K562 (cell line): ENCODE results near the gene PRKACA. TPM values are rescaled to one million over a fixed set of nuclear protein-coding genes. Genes with fewer than 3 reads are reported as not detected.

Experiments
- ATAC-seq: fragments of 200-7000 bp; cut with Tn5 transposase; 3 replicates; pipeline ENCODE4 v1.9.1; 2020; ENCODE audit warnings: moderate library complexity
- BruUV-seq: library from RNA; stranded (reverse); fragments of 400-500 nt; replicated peaks from 2 replicates; lab custom pipeline; 2021; lab: Mats Ljungman, UMichigan
- CTCF ChIA-PET: fragments of 300-600 bp; formaldehyde crosslinking; extraction: SDS; loops from one replicate; lab custom pipeline; 2021; ENCODE audit warnings: low intra/inter-chr PET ratio; lab: Yijun Ruan, JAX
- POLR2A ChIA-PET: fragments of 300-600, 350-650 bp; sonication (Branson Sonifier 250); formaldehyde crosslinking; extraction: SDS; loops from one replicate; lab custom pipeline; 2021; ENCODE audit warnings: antibody characterized with exemption, inconsistent platforms; lab: Yijun Ruan, JAX
- DNase-seq, 4 experiments: peaks; one replicate each; pipeline versions ENCODE4 v3.0.0 to v3.0.0-alpha.2; 2011 to 2018; ENCODE audit warnings: low spot score in 3 of 4, mixed read lengths in 3 of 4; ENCODE audit errors: extremely low read depth in 1 of 4
- FAIRE-seq: peaks from 2 replicates; lab custom pipeline; 2011; peaks lifted over from hg19 to GRCh38; lab: Jason Lieb, UNC
- H2AFZ ChIP-seq: 2 replicates; pipeline ENCODE4 v1.6.0; 2011; ENCODE audit warnings: low read depth, low read length, control low read depth, inconsistent platforms
- H3K27ac ChIP-seq: fragments of 200-600 bp; 3 replicates; pipeline ENCODE4 v1.8.0; 2011; ENCODE audit warnings: low read depth, mild to moderate bottlenecking, control low read depth, inconsistent platforms, low read length, moderate library complexity, mixed read lengths; ENCODE audit errors: extremely low read depth
- H3K27me3 ChIP-seq, 2 experiments: fragments of 300-600 bp in 1 of 2; 2 replicates in 1 of 2; 3 replicates in 1 of 2; pipeline versions ENCODE4 v1.6.0 to v1.8.0; 2011; ENCODE audit warnings: inconsistent platforms in 2 of 2, low read length in 2 of 2, mild to moderate bottlenecking in 1 of 2, mixed read lengths in 1 of 2, moderate library complexity in 1 of 2; ENCODE audit not compliant: control insufficient read depth in 2 of 2, insufficient read depth in 2 of 2
- H3K36me3 ChIP-seq: fragments of 300-600 bp; 3 replicates; pipeline ENCODE4 v1.8.0; 2011; ENCODE audit warnings: mild to moderate bottlenecking, low read length, inconsistent platforms; ENCODE audit not compliant: control insufficient read depth, insufficient read depth
- H3K4me1 ChIP-seq, 2 experiments: fragments of 200-600 bp in 1 of 2; replicated peaks in 1 of 2; 2 replicates in 1 of 2; 3 replicates in 1 of 2; pipeline versions ENCODE4 v1.5.1 to v1.8.0; 2011; ENCODE audit warnings: inconsistent platforms in 2 of 2, low read length in 2 of 2, mild to moderate bottlenecking in 1 of 2, mixed read lengths in 1 of 2, moderate library complexity in 1 of 2; ENCODE audit not compliant: control insufficient read depth in 2 of 2, insufficient read depth in 2 of 2
- H3K4me2 ChIP-seq: 2 replicates; pipeline ENCODE4 v1.6.1; 2011; ENCODE audit warnings: low read length, control low read depth, inconsistent platforms, mixed read lengths; ENCODE audit not compliant: insufficient read depth
- H3K4me3 ChIP-seq: fragments of 200-600 bp; sonication (generic), shearing (Covaris generic); 2 replicates; pipeline ENCODE4 v1.5.1; 2016; ENCODE audit warnings: control low read depth, inconsistent platforms
- H3K79me2 ChIP-seq: fragments of 200-600 bp; 3 replicates; pipeline ENCODE4 v1.8.0; 2011; ENCODE audit warnings: low read length, inconsistent platforms; ENCODE audit not compliant: control insufficient read depth, insufficient read depth
- H3K9ac ChIP-seq, 2 experiments: 2 replicates each; pipeline versions ENCODE4 v1.6.0 to v1.6.1; 2011; ENCODE audit warnings: low read depth in 2 of 2, low read length in 2 of 2, control low read depth in 1 of 2, inconsistent platforms in 1 of 2, mild to moderate bottlenecking in 1 of 2, mixed read lengths in 1 of 2; ENCODE audit not compliant: insufficient read depth in 1 of 2
- H3K9me1 ChIP-seq: one replicate; pipeline ENCODE4 v1.6.0; 2011; ENCODE audit warnings: inconsistent platforms, mild to moderate bottlenecking, low read length, moderate library complexity; ENCODE audit not compliant: control insufficient read depth, insufficient read depth
- H3K9me3 ChIP-seq: replicated peaks from 2 replicates; pipeline ENCODE4 v1.5.1; 2011; ENCODE audit warnings: low read depth, low read length, inconsistent platforms; ENCODE audit not compliant: control insufficient read depth, insufficient read depth
- H4K20me1 ChIP-seq: replicated peaks from 2 replicates; pipeline ENCODE4 v1.6.1; 2011; ENCODE audit warnings: low read length, inconsistent platforms, mixed read lengths; ENCODE audit not compliant: control insufficient read depth, insufficient read depth
- ATF1 ChIP-seq, 2 experiments: fragments of 450-650 bp in 1 of 2; IDR thresholded peaks; 2 replicates each; pipeline ENCODE4 v1.6.1; 2016; ENCODE audit warnings: missing compliant biosample characterization in 1 of 2, missing genetic modification characterization in 1 of 2
- BRCA1 ChIP-seq, 2 experiments: fragments of 450-650 bp in 1 of 2; sonication (generic) in 1 of 2; formaldehyde crosslinking in 1 of 2; IDR thresholded peaks; 2 replicates each; pipeline versions ENCODE4 v1.5.0 to v1.6.1; 2017 to 2020; ENCODE audit warnings: mild to moderate bottlenecking in 1 of 2, missing genetic modification reagents in 1 of 2
- FOSL1 ChIP-seq: fragments of 200-800 bp; sonication (Bioruptor generic); conservative IDR thresholded peaks from 2 replicates; pipeline ENCODE4 v1.6.1; 2016; ENCODE audit warnings: missing genetic modification characterization, missing compliant biosample characterization
- FOXJ2 ChIP-seq: fragments of 200-800 bp; sonication (Bioruptor generic); IDR thresholded peaks from 2 replicates; pipeline ENCODE4 v1.6.1; 2016; ENCODE audit warnings: missing genetic modification characterization, missing compliant biosample characterization
- GABPB1 ChIP-seq: sonication (generic); formaldehyde crosslinking; IDR thresholded peaks from 2 replicates; pipeline ENCODE4 v1.8.0; 2022; ENCODE audit warnings: mild to moderate bottlenecking, missing genetic modification reagents
- NR2C2 ChIP-seq, 2 experiments: fragments of 200-800 bp in 1 of 2; sonication (Bioruptor generic) in 1 of 2; sonication (generic) in 1 of 2; formaldehyde crosslinking in 1 of 2; IDR thresholded peaks; 2 replicates each; pipeline versions ENCODE4 v1.6.1 to v1.8.0; 2016 to 2022; ENCODE audit warnings: mild to moderate bottlenecking in 1 of 2, missing compliant biosample characterization in 1 of 2, missing genetic modification characterization in 1 of 2, missing genetic modification reagents in 1 of 2
- TCF3 ChIP-seq: sonication (generic); formaldehyde crosslinking; IDR thresholded peaks from 2 replicates; pipeline ENCODE4 v1.4.0; 2020; ENCODE audit warnings: mild to moderate bottlenecking, missing genetic modification reagents
- ZC3H4 ChIP-seq: sonication (generic); formaldehyde crosslinking; IDR thresholded peaks from 2 replicates; pipeline ENCODE4 v1.9.0; 2021; ENCODE audit warnings: missing genetic modification reagents, borderline replicate concordance
- ZC3H8 ChIP-seq: fragments of 450-650 bp; IDR thresholded peaks from 2 replicates; pipeline ENCODE4 v1.6.1; 2017
- ZNF224 ChIP-seq: sonication (generic); formaldehyde crosslinking; IDR thresholded peaks from 2 replicates; pipeline ENCODE4 v1.8.0; 2022; ENCODE audit warnings: mild to moderate bottlenecking, missing genetic modification reagents
- ZNF507 ChIP-seq: conservative IDR thresholded peaks from 2 replicates; pipeline ENCODE4 v1.6.1; 2017; ENCODE audit warnings: missing genetic modification characterization, missing compliant biosample characterization
- WGBS: fragments of 100-300 bp; shearing (Covaris generic); methylation state at CpG from one replicate; pipeline ENCODE4 v1.1.6; 2016; ENCODE audit warnings: low coverage, mixed read lengths; ENCODE audit not compliant: insufficient coverage; ENCODE audit errors: missing lambda C conversion rate; 5-methylcytosine and 5-hydroxymethylcytosine counted together
- in situ Hi-C: fragments of 300-500 bp; cut with MboI; formaldehyde crosslinking; loops from 4 replicates; pipeline ENCODE4 v1.15.0; 2018; ENCODE audit warnings: inconsistent platforms, mixed read lengths
- intact Hi-C: fragments of 100-400 bp; cut with micrococcal nuclease; formaldehyde crosslinking; loops from 2 replicates; pipeline ENCODE4 v1.14.2; 2022
- polyA plus RNA-seq, 8 experiments: library from polyadenylated mRNA; depleted of rRNA in 4 of 8; stranded (reverse) in 5 of 8; unstranded in 3 of 8; fragments of >200 nt; fragmentation: Nextera tagmentation in 2 of 8; fragmentation: Illumina TruSeq in 1 of 8; extraction: Ambion mirVana in 2 of 8; extraction: Trizol in 1 of 8; gene quantifications; 2 replicates each; pipeline versions ENCODE4 v1.2.1 to v1.2.3, GENCODE V29; 2011 to 2014; ENCODE audit warnings: inconsistent platforms in 1 of 8, missing spikeins in 1 of 8
- total RNA-seq, 7 experiments: library from RNA; depleted of rRNA in 6 of 7; stranded (reverse); fragments of >200 nt in 6 of 7; fragmentation: Illumina TruSeq in 2 of 7; extraction: Trizol in 2 of 7; gene quantifications; 2 replicates each; pipeline versions ENCODE4 v1.2.1 to v1.2.3, GENCODE V29; 2011 to 2021; ENCODE audit warnings: low replicate concordance in 1 of 7
- TF ChIP-seq, protein P1 (sequence below): sonication (generic); formaldehyde crosslinking; IDR thresholded peaks from 2 replicates; pipeline ENCODE4 v1.8.0; 2022; ENCODE audit warnings: mild to moderate bottlenecking, low read depth, missing genetic modification reagents
- TF ChIP-seq, protein P2 (sequence below): IDR thresholded peaks from 2 replicates; pipeline ENCODE4 v1.6.1; 2011; ENCODE audit warnings: borderline replicate concordance, low read depth, mild to moderate bottlenecking, moderate library complexity, low read length; ENCODE audit not compliant: insufficient read depth, poor library complexity, severe bottlenecking
- TF ChIP-seq, protein P3 (sequence below): sonication (generic); formaldehyde crosslinking; IDR thresholded peaks from 2 replicates; pipeline ENCODE4 v1.8.0; 2022; ENCODE audit warnings: missing genetic modification reagents, mild to moderate bottlenecking, moderate library complexity, borderline replicate concordance
- TF ChIP-seq, protein P4 (sequence below): fragments of 200-800 bp; sonication (Bioruptor generic); IDR thresholded peaks from 2 replicates; pipeline ENCODE4 v1.6.1; 2017; ENCODE audit warnings: missing genetic modification characterization, missing compliant biosample characterization

PRKACA gene
- total and polyA plus RNA-seq, 9 of the 15 experiments (the other 6 are each of a cell fraction or from before 2014, with no cell fraction given): 1.2 to 63.1 (median 13.0) TPM

DNA sequence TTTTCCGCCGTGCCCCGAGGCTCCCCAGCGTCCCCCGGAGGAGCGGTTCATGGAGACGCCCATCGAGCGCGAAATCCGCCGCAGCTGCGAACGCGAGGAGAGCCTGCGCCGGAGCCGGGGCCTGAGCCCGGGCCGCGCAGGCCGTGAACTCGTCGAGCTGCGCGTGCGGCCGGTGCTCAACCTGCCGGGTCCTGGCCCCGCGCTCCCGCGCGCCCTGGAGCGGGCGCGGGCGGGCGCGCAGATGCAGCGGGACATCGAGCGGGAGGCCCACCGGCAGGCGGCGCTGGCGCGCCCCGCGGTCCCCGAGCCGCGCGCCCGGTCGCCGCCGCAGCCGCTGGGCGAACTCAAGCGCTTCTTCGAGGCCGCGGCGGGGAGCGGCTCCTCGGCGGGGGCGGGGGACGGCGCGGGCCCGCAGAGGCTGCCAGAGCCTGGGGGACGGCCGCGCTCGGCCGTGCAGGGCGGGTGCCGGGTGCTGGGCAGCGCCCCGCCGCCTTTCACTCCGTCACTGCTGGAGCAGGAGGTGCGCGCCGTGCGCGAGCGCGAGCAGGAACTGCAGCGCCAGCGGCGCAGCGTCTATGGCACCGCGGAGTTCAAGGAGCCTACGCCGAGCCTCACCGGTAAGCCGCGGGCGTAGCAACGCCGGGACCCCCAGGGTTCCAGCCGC is 44.2 kb downstream of the PRKACA start:
- H3K4me1 ChIP-seq: peaks cover 9 to 48% of the 10 kb centered on the region in 2 experiments; a peak in 4 of 5 replicates
- peaks cover 19% of the 10 kb centered on the region for H3K79me2 ChIP-seq
- ChIA-PET POLR2A (interaction anchor here (0.5 to 1.3 kb wide), 4 partner anchors 43 to 443 kb away, joined by 3 to 4 read pairs (median 4); partner anchors contain the start of gene ASF1B), CTCF (interaction anchor here (0.6 to 3.7 kb wide), 7 partner anchors 16 to 458 kb away, joined by 3 to 39 read pairs (median 3); no protein-coding TSS in a partner anchor)
- in situ Hi-C loops (loop anchor here (5.0 to 25.0 kb wide), 2 partner anchors 191 to 486 kb away; no protein-coding TSS in a partner anchor), intact Hi-C loops (no loop called here)
- H2AFZ ChIP-seq: peak overlapping the region; percentile 95
- no peaks in the 10 kb centered on the region for H3K9me3 ChIP-seq
- no peaks in the 10 kb centered on the region for H3K9me1 ChIP-seq
- peak overlapping the region; percentile 68 for H3K27ac ChIP-seq
- ATAC-seq (peak; percentile 76), DNase-seq (peak; percentile 82 to 85 (median 83)), FAIRE-seq (no peak)
- H3K4me2 ChIP-seq: peak overlapping the region; percentile 82
- no peaks in the 10 kb centered on the region for H3K36me3 ChIP-seq
- no peaks in the 10 kb centered on the region for H3K27me3 ChIP-seq
- WGBS: 1% methylated on average over 76 of the region's 106 CpGs
- H4K20me1 ChIP-seq: no peaks in the 10 kb centered on the region
- H3K9ac ChIP-seq: peak overlapping the region; percentile 69 to 97
- H3K4me3 ChIP-seq: peak overlapping the region; percentile 55
- no TSS peak for BruUV-seq
- TF ChIP-seq, protein P1, sequence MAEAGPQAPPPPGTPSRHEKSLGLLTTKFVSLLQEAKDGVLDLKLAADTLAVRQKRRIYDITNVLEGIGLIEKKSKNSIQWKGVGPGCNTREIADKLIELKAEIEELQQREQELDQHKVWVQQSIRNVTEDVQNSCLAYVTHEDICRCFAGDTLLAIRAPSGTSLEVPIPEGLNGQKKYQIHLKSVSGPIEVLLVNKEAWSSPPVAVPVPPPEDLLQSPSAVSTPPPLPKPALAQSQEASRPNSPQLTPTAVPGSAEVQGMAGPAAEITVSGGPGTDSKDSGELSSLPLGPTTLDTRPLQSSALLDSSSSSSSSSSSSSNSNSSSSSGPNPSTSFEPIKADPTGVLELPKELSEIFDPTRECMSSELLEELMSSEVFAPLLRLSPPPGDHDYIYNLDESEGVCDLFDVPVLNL (CRISPR knock-in tag): no peak
- no peak for TF ChIP-seq ZC3H8
- TF ChIP-seq, protein P2, sequence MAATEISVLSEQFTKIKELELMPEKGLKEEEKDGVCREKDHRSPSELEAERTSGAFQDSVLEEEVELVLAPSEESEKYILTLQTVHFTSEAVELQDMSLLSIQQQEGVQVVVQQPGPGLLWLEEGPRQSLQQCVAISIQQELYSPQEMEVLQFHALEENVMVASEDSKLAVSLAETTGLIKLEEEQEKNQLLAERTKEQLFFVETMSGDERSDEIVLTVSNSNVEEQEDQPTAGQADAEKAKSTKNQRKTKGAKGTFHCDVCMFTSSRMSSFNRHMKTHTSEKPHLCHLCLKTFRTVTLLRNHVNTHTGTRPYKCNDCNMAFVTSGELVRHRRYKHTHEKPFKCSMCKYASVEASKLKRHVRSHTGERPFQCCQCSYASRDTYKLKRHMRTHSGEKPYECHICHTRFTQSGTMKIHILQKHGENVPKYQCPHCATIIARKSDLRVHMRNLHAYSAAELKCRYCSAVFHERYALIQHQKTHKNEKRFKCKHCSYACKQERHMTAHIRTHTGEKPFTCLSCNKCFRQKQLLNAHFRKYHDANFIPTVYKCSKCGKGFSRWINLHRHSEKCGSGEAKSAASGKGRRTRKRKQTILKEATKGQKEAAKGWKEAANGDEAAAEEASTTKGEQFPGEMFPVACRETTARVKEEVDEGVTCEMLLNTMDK: peak; percentile 64
- TF ChIP-seq ZNF507 (tag): no peak
- TF ChIP-seq ZNF224 (CRISPR knock-in tag): no peak
- no peak for TF ChIP-seq NR2C2 (CRISPR knock-in tag; IDR thresholded peaks at IDR 0.05)
- peak; percentile 64 for TF ChIP-seq NR2C2 (tag; IDR thresholded peaks at IDR 0.05)
- TF ChIP-seq, protein P3, sequence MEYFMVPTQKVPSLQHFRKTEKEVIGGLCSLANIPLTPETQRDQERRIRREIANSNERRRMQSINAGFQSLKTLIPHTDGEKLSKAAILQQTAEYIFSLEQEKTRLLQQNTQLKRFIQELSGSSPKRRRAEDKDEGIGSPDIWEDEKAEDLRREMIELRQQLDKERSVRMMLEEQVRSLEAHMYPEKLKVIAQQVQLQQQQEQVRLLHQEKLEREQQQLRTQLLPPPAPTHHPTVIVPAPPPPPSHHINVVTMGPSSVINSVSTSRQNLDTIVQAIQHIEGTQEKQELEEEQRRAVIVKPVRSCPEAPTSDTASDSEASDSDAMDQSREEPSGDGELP (CRISPR knock-in tag): no peak
- no peak for TF ChIP-seq ATF1 (CRISPR knock-in tag; IDR thresholded peaks at IDR 0.05)
- no peak for TF ChIP-seq ATF1 (tag; IDR thresholded peaks at IDR 0.05)
- TF ChIP-seq GABPB1 (CRISPR knock-in tag): no peak
- TF ChIP-seq FOSL1 (tag): no peak
- TF ChIP-seq BRCA1 (IDR thresholded peaks at IDR 0.05): no peak
- no peak for TF ChIP-seq BRCA1 (CRISPR knock-in tag; IDR thresholded peaks at IDR 0.05)
- TF ChIP-seq FOXJ2 (tag): no peak
- no peak for TF ChIP-seq ZC3H4 (CRISPR knock-in tag)
- TF ChIP-seq, protein P4, sequence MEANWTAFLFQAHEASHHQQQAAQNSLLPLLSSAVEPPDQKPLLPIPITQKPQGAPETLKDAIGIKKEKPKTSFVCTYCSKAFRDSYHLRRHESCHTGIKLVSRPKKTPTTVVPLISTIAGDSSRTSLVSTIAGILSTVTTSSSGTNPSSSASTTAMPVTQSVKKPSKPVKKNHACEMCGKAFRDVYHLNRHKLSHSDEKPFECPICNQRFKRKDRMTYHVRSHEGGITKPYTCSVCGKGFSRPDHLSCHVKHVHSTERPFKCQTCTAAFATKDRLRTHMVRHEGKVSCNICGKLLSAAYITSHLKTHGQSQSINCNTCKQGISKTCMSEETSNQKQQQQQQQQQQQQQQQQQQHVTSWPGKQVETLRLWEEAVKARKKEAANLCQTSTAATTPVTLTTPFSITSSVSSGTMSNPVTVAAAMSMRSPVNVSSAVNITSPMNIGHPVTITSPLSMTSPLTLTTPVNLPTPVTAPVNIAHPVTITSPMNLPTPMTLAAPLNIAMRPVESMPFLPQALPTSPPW (CRISPR knock-in tag): peak; percentile 78
- no peak for TF ChIP-seq TCF3 (CRISPR knock-in tag)
